ENCODE data around the gene GBP5.

GRCh38 chr1:89261926-89262515 lies 10.6 kb downstream of the GBP5 start:
- TF ChIP-seq CTCF (conservative IDR thresholded peaks at IDR 0.05) (no peak), ZFX (IDR thresholded peaks at IDR 0.05) (no peak)
